ENCODE results near the gene NUDT21.

The NUDT21 gene

DNA sequence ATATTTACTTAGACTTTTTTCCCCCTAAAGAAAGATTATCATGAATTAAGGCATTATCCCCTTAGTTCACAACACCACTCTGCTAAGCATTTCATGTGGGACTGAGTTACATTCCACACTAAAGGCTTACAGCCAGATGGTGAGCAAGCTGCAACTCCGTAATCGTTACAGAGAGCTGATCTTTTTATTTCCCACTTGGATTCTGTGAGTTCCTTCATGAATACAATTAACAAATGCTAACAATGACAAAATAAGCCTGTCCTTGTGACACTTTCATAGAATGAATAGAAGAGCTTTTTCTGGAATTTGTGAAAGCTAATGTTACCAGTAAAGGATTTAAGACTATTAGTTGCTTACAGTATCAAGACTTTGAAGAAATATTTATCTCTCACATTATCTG, 9.0 kb upstream of the NUDT21 start:
- DNase-seq: no peak

DNA sequence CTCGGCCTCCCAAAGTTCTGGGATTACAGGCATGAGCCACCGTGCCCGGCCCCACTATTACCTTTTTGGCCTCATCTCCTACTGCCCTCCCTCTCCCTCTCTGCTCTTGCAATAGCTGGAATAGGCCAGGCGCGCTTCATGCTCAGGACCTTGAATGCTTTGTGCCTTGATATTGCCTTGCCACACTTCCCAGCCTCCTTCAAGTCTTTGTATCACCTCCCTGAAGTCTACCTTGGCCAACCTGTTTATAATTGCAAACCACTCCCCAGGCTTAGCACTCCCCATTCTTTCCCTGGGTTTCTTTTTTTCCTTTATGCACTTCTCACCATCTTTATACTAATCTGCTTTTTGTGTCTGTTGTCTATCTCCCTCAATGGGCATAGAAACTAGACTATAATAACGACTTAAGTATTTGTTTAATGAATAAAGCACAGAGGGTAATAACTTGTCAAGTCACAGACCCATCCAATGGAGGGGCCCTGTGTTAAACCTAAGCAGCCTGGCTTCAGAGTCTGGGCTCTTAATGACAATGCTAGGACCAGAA, 6.9 kb upstream of the NUDT21 start:
- no peak for DNase-seq

DNA sequence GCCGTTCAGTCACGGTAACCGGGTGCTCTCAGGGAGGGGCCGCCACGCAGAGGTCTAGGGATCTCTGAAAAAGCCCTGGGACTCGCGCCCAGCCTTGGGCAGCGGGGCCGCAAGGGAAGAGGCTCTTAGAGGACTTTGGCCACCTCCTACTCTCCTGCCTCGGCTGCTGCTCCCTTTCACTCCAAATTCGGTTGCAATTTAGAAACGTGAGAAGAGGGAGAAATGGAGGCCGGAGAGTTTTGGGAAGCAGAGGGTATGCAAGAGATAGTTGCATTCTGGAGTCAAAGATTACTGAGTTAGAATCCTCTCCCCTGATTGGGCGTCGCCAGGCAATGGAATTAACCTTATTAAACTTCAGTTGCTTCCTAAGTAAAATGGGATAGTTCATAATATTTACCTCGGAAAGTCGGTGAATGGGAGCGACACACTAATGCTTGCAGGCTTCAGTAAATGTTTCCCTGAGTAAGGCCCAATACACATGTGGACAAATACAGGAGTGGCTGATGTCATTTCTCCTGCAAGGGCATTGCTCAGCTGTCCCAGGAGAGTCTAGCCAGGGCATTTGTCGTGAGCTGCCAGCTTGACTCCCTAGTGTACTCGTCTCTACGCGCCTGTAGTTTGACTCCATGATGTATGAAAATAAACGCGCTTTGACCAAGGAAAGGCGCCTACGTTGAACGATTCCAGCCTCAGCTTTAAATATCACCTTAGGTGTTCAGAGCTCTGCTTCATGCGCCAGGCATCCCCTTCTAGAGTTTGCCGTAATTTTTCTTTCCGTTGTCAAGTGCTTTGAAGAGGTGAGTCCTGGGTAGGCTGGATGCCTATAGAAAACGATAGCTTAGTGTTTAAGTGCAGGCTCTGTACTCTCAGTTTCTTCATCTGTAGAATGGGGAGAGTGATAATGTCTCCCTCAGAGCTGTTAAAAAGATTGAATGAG, 889 bp upstream of the NUDT21 start:
- DNase-seq: peak; percentile 7

DNA sequence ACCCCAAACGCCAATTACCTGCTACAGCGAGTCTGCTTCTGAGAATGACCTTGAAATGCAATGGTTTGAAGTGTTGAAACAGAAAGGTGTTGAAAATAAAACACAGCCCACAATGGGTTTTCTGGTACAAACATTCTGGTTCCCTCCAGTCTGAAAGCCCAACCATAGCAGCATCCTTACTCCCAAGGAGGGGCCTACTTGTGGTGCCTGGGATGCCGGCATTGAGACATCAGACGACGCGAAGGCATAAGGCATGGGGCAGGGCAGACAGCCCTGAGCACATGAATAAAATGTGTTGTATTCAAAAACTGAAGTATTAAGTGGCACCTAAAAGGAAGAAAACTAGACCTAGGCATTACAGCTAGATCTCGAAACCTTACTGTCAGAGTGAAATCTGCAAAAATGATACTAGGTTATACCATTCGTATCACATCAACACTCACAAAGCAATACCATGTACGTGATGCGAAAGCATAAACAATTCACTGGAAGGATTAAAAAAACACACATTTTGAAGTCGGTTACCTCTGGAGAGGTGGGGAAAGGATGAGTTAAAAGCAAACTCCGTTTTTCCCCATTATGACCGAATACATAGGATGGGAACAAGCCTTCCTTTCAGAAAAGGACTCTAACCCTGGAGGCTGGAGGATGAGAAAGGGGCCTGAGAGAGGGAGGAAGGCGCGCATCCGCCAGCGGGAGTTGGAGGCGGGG, 702 bp downstream of the NUDT21 start:
- no peak for DNase-seq

DNA sequence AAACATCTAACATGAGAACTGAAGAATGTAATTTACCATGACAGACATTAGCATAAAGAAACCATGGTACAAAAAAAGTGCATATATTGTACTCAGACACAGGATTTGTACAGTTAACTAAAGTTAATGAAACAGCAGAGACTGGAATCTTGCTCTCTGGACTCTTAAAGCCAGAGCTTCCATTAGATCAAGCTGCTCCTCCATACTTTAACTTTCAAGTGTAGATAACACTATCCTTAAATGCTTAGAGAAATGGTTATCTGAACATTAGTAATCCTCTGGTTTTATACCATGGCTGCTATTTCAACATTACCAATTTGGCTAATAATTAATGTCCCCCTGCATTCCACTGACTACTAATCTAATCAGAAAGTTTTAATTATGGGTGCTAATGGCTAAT, 3.1 kb downstream of the NUDT21 start:
- DNase-seq: no peak

DNA sequence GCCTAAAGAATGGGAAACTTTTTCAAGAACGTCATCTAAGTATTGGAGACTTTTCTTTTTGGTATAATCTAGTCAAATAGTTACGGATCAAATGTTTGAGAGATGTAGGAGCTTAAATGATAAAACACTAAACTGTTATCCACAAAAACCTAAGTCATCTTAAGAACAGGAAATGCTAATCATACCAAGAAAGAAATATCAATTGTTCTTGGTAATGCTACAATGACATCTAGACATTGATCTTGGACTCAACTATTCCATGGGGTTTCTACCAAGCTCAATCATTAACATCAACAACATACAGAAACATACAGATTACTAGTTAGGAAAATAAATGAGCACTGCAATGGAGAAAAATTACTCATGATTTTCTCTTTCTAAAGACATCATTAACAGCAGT, 3.8 kb downstream of the NUDT21 start:
- no peak for DNase-seq

DNA sequence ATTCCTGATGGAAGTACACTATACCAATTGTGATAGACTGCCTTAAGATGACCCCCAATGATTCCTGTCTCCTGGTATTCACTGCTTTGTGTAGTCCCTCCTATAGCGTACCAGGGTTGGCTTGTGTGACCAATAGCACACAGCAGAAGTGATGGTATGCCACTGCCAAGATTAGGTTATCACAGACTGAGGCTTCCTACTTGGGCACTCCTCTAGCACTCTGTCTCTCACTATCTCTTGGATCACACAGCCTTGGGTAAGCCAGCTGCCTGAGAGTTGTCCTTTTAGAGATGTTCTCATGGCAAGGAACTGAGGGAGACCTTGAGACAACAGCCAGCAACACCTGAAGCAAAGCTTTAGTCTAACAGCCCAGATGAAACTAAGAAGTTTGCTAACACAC, 13.1 kb downstream of the NUDT21 start:
- DNase-seq: no peak

DNA sequence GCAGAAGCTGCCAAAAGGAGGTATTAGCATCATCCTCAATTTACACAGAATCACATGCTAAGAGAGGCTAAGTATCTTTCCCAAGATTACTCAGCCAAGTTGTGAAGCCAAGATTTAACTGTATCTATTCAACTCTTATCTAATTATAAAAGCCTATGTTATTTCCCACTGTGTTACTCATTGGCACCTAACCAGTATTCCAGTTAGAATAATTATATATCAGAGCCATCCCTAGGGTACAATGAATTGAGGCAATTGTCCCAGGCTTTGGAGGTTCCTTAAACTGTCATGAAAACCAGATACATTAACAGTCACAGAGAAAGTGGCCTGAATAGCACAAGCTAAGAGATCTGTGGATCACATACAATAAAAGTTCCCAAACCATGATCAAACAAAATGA, 14.9 kb downstream of the NUDT21 start:
- DNase-seq: no peak

DNA sequence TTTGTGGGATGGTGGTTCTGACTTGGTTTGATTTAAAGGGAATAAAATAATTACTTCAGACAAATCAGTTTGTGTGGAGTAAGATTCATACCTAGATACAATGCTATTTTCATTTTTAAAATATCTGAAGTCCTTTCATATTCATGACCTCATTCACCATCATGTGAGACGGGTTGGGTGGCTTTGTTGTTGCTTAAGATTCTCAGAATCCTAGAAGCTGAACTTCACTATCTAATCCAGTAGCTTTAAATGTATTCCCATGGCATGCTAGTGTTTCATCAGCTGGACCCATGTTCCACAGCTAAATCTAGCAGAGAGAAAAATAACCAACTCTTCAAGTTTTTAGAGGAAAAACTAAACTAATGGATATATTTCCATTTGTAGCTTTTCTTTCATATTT, 23.0 kb downstream of the NUDT21 start:
- DNase-seq: no peak

DNA sequence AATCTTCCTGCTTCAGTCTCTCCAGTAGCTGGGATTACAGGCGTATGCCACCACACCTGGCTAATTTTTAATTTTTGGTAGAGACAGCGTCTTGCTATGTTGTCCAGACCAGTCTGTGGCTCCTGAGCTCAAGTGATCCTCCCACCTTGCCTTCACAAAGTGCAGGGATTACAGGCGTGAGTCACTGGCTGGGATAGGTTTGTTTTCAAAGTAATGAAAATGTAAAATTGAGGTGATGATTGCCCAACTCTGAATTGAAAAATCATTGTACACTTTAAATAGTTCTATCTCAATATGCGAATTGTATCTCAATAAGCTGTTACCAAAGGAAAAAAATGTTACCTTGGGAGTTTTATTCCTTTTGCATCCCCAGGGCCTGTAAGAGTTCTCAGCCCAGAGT, 24.5 kb downstream of the NUDT21 start:
- DNase-seq: no peak

DNA sequence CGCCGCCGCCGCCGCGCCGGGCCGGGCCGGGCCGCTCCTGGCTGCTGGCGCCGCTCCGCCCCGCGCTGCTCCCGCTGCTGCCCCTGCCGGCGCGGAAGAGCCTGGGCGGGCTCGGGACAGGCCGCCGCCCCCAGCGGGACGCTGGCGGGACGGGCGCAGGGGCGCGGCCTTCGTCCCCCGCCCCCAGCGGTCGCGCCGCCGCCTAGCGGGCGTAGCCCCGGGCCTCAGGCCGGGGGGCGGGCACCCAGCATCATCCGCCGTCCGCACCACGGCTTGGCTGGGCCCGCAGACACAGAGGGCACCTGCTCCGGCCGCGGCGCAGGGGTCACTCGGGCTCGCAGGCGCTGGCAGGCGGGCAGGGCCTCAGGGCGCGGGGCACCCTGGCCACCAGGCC, 25.7 kb downstream of the NUDT21 start, which contains the start of gene AMFR:
TSS of gene AMFR (minus strand) at position 107 of the 394 bp plus-strand sequence. CDS start 218 bp downstream, outside the sequence.
- no peak for DNase-seq

DNA sequence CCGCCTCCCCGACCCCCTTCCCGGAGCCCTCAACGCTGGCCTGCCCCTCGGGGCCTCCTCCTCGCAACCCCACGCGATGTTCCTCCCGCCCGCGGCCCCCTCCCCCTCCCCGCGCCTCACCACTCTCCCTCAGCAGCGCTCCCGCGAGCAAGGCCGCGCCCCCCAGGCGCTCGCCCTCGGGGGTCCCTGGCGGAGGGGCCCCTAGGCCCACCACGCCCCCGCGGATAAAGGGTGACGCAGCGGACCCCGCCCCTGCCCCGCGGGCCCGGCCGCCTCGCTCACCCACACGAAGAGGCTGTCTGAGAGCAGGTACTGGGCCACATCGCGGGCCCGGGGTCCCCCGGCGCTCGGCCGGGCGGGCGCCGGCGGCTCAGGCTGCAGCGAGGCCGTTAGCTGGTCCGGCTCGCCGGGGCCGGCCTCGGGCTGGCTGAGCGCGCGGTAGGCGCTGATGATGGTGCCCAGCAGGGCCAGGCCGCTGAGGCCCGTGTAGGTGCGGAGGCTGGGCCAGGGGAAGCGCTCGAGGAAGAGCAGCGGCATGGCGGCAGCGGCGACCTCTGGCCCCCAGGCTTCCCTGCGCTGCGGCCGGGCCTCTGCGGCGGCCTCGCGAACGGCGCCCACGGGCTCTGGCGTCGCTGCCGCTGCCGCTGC, 26.2 kb downstream of the NUDT21 start:
- DNase-seq: no peak

DNA sequence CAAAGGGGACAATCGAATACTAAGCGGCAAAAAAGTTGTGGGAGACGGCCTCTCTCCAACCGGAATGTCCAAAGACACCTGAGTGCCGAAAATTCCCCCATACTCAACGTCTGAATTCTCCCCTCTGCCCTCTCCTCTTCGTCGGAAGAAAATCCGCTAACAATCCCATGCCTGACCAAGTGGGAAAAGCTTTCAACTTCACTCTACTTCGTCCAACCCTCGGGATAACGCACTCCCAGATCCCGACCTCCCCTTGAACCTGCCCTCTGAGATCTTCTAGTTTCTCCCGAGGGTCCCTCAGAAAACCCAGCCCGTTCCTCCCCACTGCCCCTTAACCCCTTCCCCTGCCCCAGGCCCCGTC, 26.7 kb downstream of the NUDT21 start:
- DNase-seq: no peak

DNA sequence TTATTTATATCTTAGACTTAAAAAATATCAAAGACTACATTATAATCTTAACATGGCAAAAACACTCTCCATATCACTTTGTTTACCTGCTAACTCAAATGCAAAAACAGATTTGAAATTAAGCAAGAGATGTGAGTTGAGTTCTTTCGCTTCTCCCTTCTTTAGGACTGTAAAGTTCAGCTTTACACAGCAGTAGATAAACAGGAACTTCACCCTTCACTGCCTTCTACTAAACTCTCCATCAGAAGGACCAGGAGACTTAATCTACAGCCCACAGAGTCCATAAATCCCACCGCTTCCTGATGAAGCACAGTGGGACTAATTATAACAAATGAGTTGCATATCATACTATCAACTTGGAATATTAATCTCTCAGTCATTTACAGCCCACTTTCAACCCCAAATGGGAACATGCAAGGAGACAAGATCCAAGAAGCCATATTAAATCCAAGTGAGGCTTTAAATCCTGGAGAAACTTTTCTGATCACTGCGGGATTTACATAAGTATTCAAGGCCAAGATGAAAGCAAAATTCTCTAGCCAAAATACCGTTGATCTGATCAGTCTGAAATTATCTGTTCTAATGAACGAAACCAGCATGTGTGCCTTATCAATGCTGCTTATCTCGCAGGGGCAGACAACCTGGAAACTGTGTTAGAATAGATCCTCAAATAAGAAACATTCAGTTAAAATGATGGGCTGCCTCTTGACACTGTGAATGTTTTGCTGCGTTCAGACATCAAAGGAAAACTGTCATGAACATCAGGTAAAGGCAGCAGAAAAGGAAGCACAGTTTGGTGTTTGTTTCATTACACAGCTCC, 27.3 kb downstream of the NUDT21 start:
- DNase-seq: no peak

DNA sequence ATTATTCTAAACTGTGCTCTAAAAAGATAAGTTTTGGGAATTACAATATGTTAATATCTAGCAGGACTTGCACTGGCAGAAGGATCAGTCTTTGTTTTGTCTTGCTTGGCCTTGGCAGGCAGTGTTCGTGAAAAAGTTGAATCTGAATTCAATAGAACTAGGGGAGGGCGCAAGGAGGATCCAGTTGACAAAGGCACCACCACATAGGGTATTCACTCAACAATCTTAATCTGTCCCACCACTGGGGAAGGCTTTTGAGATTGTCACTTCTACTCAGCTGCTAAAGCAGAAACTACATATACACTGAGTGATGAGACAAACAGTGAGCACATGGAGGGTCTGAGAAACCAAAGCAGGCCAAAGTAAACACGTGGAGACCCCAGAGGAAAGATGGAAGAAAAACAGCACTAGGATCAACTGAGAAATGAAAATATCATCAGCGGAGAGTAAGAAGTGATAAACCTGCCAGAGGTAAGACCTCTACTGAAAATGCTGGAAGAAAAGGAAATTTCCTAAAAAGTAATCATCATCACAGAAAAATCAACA, 28.2 kb downstream of the NUDT21 start:
- no peak for DNase-seq

DNA sequence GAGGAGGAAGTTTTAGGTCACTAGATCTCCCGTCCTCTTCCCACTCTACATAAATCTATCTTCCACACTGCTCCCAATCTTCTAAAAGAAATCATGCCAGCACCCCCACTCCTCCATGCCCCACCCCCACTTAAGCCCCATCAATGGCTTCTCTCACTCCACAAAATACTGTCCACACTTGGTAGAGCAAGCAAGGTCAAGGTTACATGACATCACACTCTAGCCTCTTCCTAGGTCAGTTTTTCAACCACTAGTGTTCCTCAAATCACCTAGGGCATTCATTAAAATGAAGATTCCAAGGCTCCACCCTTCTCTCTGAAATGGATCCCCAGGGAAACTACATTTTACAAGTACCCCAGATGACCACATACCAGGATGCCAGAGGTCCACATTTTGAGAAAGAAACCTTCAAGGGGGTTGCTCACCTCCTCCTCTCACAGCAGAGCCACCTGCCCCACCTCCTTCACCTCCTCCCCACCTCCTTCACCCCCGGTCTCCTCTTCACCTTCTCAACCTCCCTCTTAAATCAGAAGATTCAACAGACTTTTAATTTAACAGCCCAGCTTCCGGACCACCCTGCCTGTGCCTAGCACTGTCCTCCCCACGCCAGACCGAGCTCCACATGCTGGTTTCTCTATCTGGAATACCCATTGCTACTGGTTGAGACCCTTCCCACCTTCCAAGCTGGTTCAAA, 29.0 kb downstream of the NUDT21 start:
- DNase-seq: no peak

DNA sequence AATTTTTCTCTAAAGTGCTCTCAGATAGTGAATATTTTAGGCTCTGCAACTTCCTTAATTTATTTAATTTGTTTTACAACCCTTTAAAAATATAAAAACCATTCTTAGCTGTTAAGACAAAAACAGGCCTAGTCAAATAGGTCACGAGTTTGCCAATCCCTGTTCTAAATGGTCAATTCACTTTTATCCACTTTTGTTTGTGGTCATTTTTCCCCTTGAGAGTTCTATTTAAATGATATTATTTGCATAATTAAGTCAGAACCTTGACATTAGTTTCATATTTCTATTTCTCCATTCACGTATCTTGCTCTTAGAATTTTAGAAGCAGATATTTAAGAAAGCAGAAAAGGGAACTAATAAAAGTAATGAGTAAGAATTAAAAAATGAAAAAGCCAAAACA, 29.8 kb downstream of the NUDT21 start:
- no peak for DNase-seq

DNA sequence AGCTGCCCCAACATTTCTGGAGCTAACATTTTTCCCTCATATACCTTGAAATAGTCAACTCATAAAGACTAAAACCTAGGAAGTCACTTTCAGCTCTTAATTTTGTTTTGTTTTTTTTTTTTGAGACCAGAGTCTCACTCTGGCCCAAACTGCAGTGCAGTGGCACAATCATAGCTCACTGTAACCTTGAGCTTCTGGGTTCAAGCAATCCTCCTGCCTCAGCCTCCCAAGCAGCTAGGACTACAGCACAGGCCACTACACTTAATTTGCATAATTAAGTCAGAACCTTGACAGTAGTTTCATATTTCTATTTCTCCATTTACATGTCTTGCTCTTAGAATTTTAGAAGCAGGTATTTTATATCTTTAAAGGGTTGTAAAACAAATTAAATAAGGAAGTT, 30.5 kb downstream of the NUDT21 start:
- no peak for DNase-seq

DNA sequence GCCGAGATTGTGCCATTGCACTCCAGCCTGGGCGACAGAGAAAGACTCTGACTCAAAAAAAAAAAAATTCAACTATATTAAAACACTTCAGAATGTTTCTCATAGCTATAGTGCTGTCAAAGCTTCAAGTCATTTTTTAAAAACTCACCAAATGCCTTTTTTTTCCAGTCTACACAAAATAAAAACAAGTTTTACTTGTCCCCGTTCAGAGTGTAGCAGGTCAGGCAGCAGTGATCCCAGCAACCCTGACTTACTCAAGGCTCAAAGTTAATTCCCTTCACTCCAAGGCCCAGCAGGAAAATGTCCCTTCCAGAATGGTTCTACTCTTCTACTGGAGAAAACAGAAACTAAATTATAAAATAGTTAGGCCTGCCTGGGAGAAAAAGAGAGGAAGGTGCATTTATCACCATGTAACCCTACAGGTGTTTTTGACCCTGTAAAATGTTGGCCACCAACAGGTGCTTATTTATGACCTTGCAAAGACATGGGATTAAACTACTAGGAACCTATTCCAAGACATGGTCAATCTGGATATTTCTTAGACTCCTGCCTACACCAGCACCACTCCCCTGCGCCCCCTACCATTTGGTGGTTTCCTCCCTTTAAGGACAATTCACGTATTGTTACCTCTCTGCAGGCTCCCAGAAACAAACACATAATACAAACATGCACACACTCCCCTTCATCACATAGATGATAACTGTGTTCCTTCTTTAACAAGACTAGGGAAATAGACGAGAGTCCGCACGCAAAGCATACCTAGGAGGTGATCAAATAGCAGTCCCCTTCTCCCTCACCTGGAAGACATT, 31.2 kb downstream of the NUDT21 start:
- no peak for DNase-seq

DNA sequence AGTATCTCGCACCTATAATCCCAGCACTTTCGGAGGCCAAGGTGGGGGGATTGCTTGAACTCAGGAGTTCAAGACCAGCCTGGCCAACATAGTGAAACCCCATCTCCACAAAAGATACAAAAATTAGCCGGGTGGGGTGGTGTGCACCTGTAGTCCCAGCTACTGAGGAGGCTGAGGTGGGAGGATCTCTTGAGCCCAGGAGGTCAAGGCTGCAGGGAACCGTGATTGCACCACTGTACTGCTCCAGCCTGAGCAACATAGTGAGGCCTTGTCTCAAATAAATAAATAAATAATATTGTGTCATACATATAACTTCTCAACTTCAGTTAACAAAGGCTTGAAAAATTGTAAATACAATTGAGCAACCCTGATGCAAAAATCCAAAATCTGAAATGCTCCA, 34.0 kb downstream of the NUDT21 start:
- DNase-seq: no peak

DNA sequence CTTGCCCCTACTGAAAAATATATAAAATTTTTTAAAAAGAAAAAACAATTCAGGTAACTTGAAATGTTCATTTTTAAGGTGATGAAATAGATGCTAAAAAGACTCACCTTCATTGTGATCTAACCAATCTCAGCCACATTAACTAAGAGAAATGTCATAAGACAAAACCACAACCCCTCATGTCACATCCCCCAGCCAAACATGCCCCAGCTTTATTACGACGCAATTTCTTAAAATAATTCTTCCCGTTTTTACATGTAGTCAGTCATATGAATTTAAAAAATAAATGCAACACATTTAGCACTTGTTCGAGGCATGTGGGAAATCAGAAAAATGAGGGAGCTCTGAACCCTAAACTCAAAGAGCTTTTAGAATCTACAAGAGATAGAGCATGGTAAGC, 35.3 kb downstream of the NUDT21 start:
- no peak for DNase-seq
